ENCODE measurements around the gene SETD2.

GRCh38 chr3:47016934-47017435 lies 146.9 kb downstream of the SETD2 start:
- TF ChIP-seq YY1 (IDR thresholded peaks at IDR 0.05) (no peak), CTCF (IDR thresholded peaks at IDR 0.05; ENCODE audit: low read depth, low read length, missing input control) (no peak), TAF1 (conservative IDR thresholded peaks at IDR 0.05) (no peak), RAD21 (IDR thresholded peaks at IDR 0.05) (no peak), HNF4A (conservative IDR thresholded peaks at IDR 0.05) (no peak), ATF3 (IDR thresholded peaks at IDR 0.05) (no peak)
- TF ChIP-seq, protein P1, sequence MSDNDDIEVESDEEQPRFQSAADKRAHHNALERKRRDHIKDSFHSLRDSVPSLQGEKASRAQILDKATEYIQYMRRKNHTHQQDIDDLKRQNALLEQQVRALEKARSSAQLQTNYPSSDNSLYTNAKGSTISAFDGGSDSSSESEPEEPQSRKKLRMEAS (IDR thresholded peaks at IDR 0.05), result no peak
- TF ChIP-seq, protein P2, sequence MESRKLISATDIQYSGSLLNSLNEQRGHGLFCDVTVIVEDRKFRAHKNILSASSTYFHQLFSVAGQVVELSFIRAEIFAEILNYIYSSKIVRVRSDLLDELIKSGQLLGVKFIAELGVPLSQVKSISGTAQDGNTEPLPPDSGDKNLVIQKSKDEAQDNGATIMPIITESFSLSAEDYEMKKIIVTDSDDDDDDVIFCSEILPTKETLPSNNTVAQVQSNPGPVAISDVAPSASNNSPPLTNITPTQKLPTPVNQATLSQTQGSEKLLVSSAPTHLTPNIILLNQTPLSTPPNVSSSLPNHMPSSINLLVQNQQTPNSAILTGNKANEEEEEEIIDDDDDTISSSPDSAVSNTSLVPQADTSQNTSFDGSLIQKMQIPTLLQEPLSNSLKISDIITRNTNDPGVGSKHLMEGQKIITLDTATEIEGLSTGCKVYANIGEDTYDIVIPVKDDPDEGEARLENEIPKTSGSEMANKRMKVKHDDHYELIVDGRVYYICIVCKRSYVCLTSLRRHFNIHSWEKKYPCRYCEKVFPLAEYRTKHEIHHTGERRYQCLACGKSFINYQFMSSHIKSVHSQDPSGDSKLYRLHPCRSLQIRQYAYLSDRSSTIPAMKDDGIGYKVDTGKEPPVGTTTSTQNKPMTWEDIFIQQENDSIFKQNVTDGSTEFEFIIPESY (IDR thresholded peaks at IDR 0.05), result no peak
